Measurements from ENCODE around the gene SORCS2.

Gene SORCS2

GRCh38 chr4:7195141-7195515 is 2.8 kb downstream of the SORCS2 start:
- H3K36me3 Mint-ChIP-seq (ENCODE audit: low read depth) = no peaks in the 10 kb centered on the region
- H3K4me3 Mint-ChIP-seq = no peak overlapping the region
- no peaks in the 10 kb centered on the region for H3K4me1 Mint-ChIP-seq (ENCODE audit: low read depth)
- peaks cover 48% of the 10 kb centered on the region for H3K27me3 Mint-ChIP-seq (ENCODE audit: low read depth)
- no peaks in the 10 kb centered on the region for H3K9me3 Mint-ChIP-seq
- DNase-seq (ENCODE audit: low spot score) = no peak
- no peak overlapping the region for H3K27ac Mint-ChIP-seq

GRCh38 chr4:7195546-7196287 is 3.4 kb downstream of the SORCS2 start:
- Mint-ChIP-seq H3K27ac (no peak overlapping the region), H3K27me3 (ENCODE audit: low read depth) (peaks cover 43% of the 10 kb centered on the region), H3K4me1 (ENCODE audit: low read depth) (no peaks in the 10 kb centered on the region), H3K4me3 (no peak overlapping the region), H3K9me3 (no peaks in the 10 kb centered on the region), H3K36me3 (ENCODE audit: low read depth) (no peaks in the 10 kb centered on the region)
- DNase-seq (ENCODE audit: low spot score) = no peak

GRCh38 chr4:7196288-7196651 is 3.9 kb downstream of the SORCS2 start:
- no peaks in the 10 kb centered on the region for H3K36me3 Mint-ChIP-seq (ENCODE audit: low read depth)
- H3K4me1 Mint-ChIP-seq (ENCODE audit: low read depth) = no peaks in the 10 kb centered on the region
- H3K9me3 Mint-ChIP-seq = no peaks in the 10 kb centered on the region
- H3K27me3 Mint-ChIP-seq (ENCODE audit: low read depth) = peaks cover 42% of the 10 kb centered on the region
- H3K27ac Mint-ChIP-seq = no peak overlapping the region
- DNase-seq (ENCODE audit: low spot score) = no peak
- H3K4me3 Mint-ChIP-seq = no peak overlapping the region

- Mint-ChIP-seq H3K27ac (no peak overlapping the region), H3K36me3 (ENCODE audit: low read depth) (no peaks in the 10 kb centered on the region), H3K9me3 (no peaks in the 10 kb centered on the region), H3K4me3 (no peak overlapping the region), H3K4me1 (ENCODE audit: low read depth) (no peaks in the 10 kb centered on the region), H3K27me3 (ENCODE audit: low read depth) (peaks cover 42% of the 10 kb centered on the region)
- DNase-seq (ENCODE audit: low spot score) = no peak
Observed at GRCh38 chr4:7196736-7197135, 4.4 kb downstream of the SORCS2 start.

GRCh38 chr4:7197910-7198309 is 5.6 kb downstream of the SORCS2 start:
- H3K4me1 Mint-ChIP-seq (ENCODE audit: low read depth) = no peaks in the 10 kb centered on the region
- no peak overlapping the region for H3K4me3 Mint-ChIP-seq
- no peak overlapping the region for H3K27ac Mint-ChIP-seq
- no peaks in the 10 kb centered on the region for H3K9me3 Mint-ChIP-seq
- DNase-seq (ENCODE audit: low spot score) = no peak
- H3K27me3 Mint-ChIP-seq (ENCODE audit: low read depth) = peaks cover 39% of the 10 kb centered on the region
- no peaks in the 10 kb centered on the region for H3K36me3 Mint-ChIP-seq (ENCODE audit: low read depth)

GRCh38 chr4:7198440-7199128 is 6.2 kb downstream of the SORCS2 start:
- Mint-ChIP-seq H3K4me1 (ENCODE audit: low read depth) (no peaks in the 10 kb centered on the region), H3K4me3 (no peak overlapping the region), H3K27ac (no peak overlapping the region), H3K9me3 (no peaks in the 10 kb centered on the region), H3K36me3 (ENCODE audit: low read depth) (no peaks in the 10 kb centered on the region), H3K27me3 (ENCODE audit: low read depth) (peaks cover 34% of the 10 kb centered on the region)
- DNase-seq (ENCODE audit: low spot score) = no peak

GRCh38 chr4:7199129-7199725 is 6.9 kb downstream of the SORCS2 start:
- no peaks in the 10 kb centered on the region for H3K4me1 Mint-ChIP-seq (ENCODE audit: low read depth)
- no peak overlapping the region for H3K4me3 Mint-ChIP-seq
- H3K36me3 Mint-ChIP-seq (ENCODE audit: low read depth) = no peaks in the 10 kb centered on the region
- no peaks in the 10 kb centered on the region for H3K9me3 Mint-ChIP-seq
- no peak for DNase-seq (ENCODE audit: low spot score)
- H3K27ac Mint-ChIP-seq = no peak overlapping the region
- peaks cover 28% of the 10 kb centered on the region for H3K27me3 Mint-ChIP-seq (ENCODE audit: low read depth)

GRCh38 chr4:7199771-7200441 is 7.6 kb downstream of the SORCS2 start:
- Mint-ChIP-seq H3K36me3 (ENCODE audit: low read depth) (no peaks in the 10 kb centered on the region), H3K27me3 (ENCODE audit: low read depth) (peaks cover 21% of the 10 kb centered on the region), H3K4me3 (no peak overlapping the region), H3K9me3 (no peaks in the 10 kb centered on the region), H3K4me1 (ENCODE audit: low read depth) (no peaks in the 10 kb centered on the region), H3K27ac (no peak overlapping the region)
- DNase-seq (ENCODE audit: low spot score) = no peak

GRCh38 chr4:7200801-7201200 is 8.5 kb downstream of the SORCS2 start:
- Mint-ChIP-seq H3K4me1 (ENCODE audit: low read depth) (no peaks in the 10 kb centered on the region), H3K9me3 (no peaks in the 10 kb centered on the region), H3K4me3 (no peak overlapping the region), H3K27me3 (ENCODE audit: low read depth) (peaks cover 12% of the 10 kb centered on the region), H3K27ac (no peak overlapping the region), H3K36me3 (ENCODE audit: low read depth) (no peaks in the 10 kb centered on the region)
- no peak for DNase-seq (ENCODE audit: low spot score)

- H3K27me3 Mint-ChIP-seq (ENCODE audit: low read depth) = peaks cover 6% of the 10 kb centered on the region
- H3K36me3 Mint-ChIP-seq (ENCODE audit: low read depth) = no peaks in the 10 kb centered on the region
Observed at GRCh38 chr4:7201420-7202305, 9.3 kb downstream of the SORCS2 start.

GRCh38 chr4:7202411-7202810 is 10.1 kb downstream of the SORCS2 start:
- H3K36me3 Mint-ChIP-seq (ENCODE audit: low read depth) = no peaks in the 10 kb centered on the region
- peaks cover 2% of the 10 kb centered on the region for H3K27me3 Mint-ChIP-seq (ENCODE audit: low read depth)
- no peaks in the 10 kb centered on the region for H3K4me1 Mint-ChIP-seq (ENCODE audit: low read depth)
- no peak for DNase-seq (ENCODE audit: low spot score)
- no peak overlapping the region for H3K4me3 Mint-ChIP-seq
- H3K9me3 Mint-ChIP-seq = no peaks in the 10 kb centered on the region
- H3K27ac Mint-ChIP-seq = no peak overlapping the region

More at GRCh38 chr4:7201420-7202305, 9.3 kb downstream of the SORCS2 start:
- H3K4me3 Mint-ChIP-seq = no peak overlapping the region
- no peaks in the 10 kb centered on the region for H3K4me1 Mint-ChIP-seq (ENCODE audit: low read depth)
- no peaks in the 10 kb centered on the region for H3K9me3 Mint-ChIP-seq
- no peak for DNase-seq (ENCODE audit: low spot score)
- no peak overlapping the region for H3K27ac Mint-ChIP-seq

GRCh38 chr4:7204656-7205387 is 12.5 kb downstream of the SORCS2 start:
- Mint-ChIP-seq H3K4me1 (ENCODE audit: low read depth) (no peaks in the 10 kb centered on the region), H3K27ac (no peak overlapping the region), H3K4me3 (no peak overlapping the region), H3K27me3 (ENCODE audit: low read depth) (peaks cover 2% of the 10 kb centered on the region), H3K36me3 (ENCODE audit: low read depth) (no peaks in the 10 kb centered on the region), H3K9me3 (no peaks in the 10 kb centered on the region)
- no peak for DNase-seq (ENCODE audit: low spot score)

GRCh38 chr4:7206385-7206784 is 14.0 kb downstream of the SORCS2 start:
- Mint-ChIP-seq H3K27me3 (ENCODE audit: low read depth) (no peaks in the 10 kb centered on the region), H3K4me1 (ENCODE audit: low read depth) (no peaks in the 10 kb centered on the region), H3K27ac (no peak overlapping the region), H3K36me3 (ENCODE audit: low read depth) (no peaks in the 10 kb centered on the region), H3K4me3 (no peak overlapping the region), H3K9me3 (no peaks in the 10 kb centered on the region)
- DNase-seq (ENCODE audit: low spot score) = no peak
